GM12891 (cell line): ENCODE measurements around the gene TMPRSS4.

ENCODE experiments used
- PAX5 ChIP-seq: IDR thresholded peaks from 2 replicates; pipeline ENCODE4 v1.6.1; 2011; ENCODE audit warnings: low read length, moderate library complexity, mild to moderate bottlenecking; ENCODE audit not compliant: insufficient read depth, severe bottlenecking
- POLR2A ChIP-seq: IDR thresholded peaks from 2 replicates; pipeline ENCODE4 v1.6.1; 2011; ENCODE audit warnings: low read depth, low read length, control low read depth
- POLR2AphosphoS5 ChIP-seq: IDR thresholded peaks from 2 replicates; pipeline ENCODE4 v1.6.1; 2011; ENCODE audit warnings: low read depth, low read length, control low read depth
- POU2F2 ChIP-seq: IDR thresholded peaks from 2 replicates; pipeline ENCODE4 v1.6.1; 2011; ENCODE audit warnings: low read depth, mild to moderate bottlenecking, control low read depth, low read length, moderate library complexity
- SPI1 ChIP-seq: IDR thresholded peaks from 2 replicates; pipeline ENCODE4 v1.6.1; 2011; ENCODE audit warnings: low read depth, low read length, control low read depth
- TAF1 ChIP-seq: IDR thresholded peaks from 2 replicates; pipeline ENCODE4 v1.6.1; 2011; ENCODE audit warnings: low read depth, low read length, control low read depth

DNA sequence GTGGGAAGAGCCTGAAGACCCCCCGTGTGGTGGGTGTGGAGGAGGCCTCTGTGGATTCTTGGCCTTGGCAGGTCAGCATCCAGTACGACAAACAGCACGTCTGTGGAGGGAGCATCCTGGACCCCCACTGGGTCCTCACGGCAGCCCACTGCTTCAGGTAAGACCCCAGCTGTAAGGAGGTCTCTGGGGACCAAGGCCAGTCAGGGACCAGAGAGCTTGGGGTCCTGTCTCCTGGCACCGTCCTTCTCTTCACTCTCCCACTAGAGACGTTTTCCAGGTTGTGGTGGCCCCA lies 34.8 kb downstream of the TMPRSS4 start:
- TF ChIP-seq POLR2AphosphoS5 = no peak
- TF ChIP-seq POLR2A = no peak
- no peak for TF ChIP-seq SPI1
- TF ChIP-seq TAF1 = no peak
- no peak for TF ChIP-seq POU2F2
- TF ChIP-seq PAX5 = no peak
